HepG2 (cell line): ENCODE data around the gene POLE3. TPM values are rescaled to one million over a fixed set of nuclear protein-coding genes. Genes with fewer than 3 reads are reported as not detected.

Experiments
- ARNT2 ChIP-seq: sonication (generic); formaldehyde crosslinking; IDR thresholded peaks from 2 replicates; pipeline ENCODE4 v1.8.0; 2022; ENCODE audit warnings: mild to moderate bottlenecking, low read depth, missing genetic modification reagents, moderate library complexity
- ATF1 ChIP-seq: IDR thresholded peaks from 2 replicates; pipeline ENCODE4 v1.6.1; 2016; ENCODE audit warnings: mild to moderate bottlenecking, control low read depth
- CBX5 ChIP-seq: sonication (generic); formaldehyde crosslinking; IDR thresholded peaks from 2 replicates; pipeline ENCODE4 v1.4.0; 2020; ENCODE audit warnings: missing genetic modification reagents, borderline replicate concordance
- FOXK2 ChIP-seq: fragments of 450-650 bp; IDR thresholded peaks from 2 replicates; pipeline ENCODE4 v1.6.1; 2016
- KDM4B ChIP-seq: sonication (generic); formaldehyde crosslinking; IDR thresholded peaks from 2 replicates; pipeline ENCODE4 v1.4.0; 2020; ENCODE audit warnings: missing genetic modification reagents
- KDM5A ChIP-seq: fragments of 200-600 bp; sonication (generic); IDR thresholded peaks from 2 replicates; pipeline ENCODE4 v1.7.0; 2018; ENCODE audit warnings: antibody characterized with exemption, mild to moderate bottlenecking, low read length, borderline replicate concordance
- MED8 ChIP-seq: sonication (generic); formaldehyde crosslinking; IDR thresholded peaks from 2 replicates; pipeline ENCODE4 v1.8.1; 2023; ENCODE audit warnings: mild to moderate bottlenecking, missing genetic modification reagents; ENCODE audit not compliant: insufficient replicate concordance
- MYNN ChIP-seq: sonication (generic); formaldehyde crosslinking; IDR thresholded peaks from 2 replicates; pipeline ENCODE4 v1.4.0; 2020; ENCODE audit warnings: mild to moderate bottlenecking, low read depth, missing genetic modification reagents
- POGZ ChIP-seq: sonication (generic); formaldehyde crosslinking; IDR thresholded peaks from 2 replicates; pipeline ENCODE4 v1.4.0; 2020; ENCODE audit warnings: mild to moderate bottlenecking, missing genetic modification reagents
- RARG ChIP-seq: sonication (generic); formaldehyde crosslinking; IDR thresholded peaks from 2 replicates; pipeline ENCODE4 v1.4.0; 2020; ENCODE audit warnings: low read depth, mild to moderate bottlenecking, missing genetic modification reagents
- SAP130 ChIP-seq: IDR thresholded peaks from 2 replicates; pipeline ENCODE4 v1.6.1; 2016; ENCODE audit warnings: low read depth
- SNAI1 ChIP-seq: sonication (generic); formaldehyde crosslinking; IDR thresholded peaks from 2 replicates; pipeline ENCODE4 v1.5.0; 2020; ENCODE audit warnings: mild to moderate bottlenecking, missing genetic modification reagents, borderline replicate concordance
- TARDBP ChIP-seq: sonication (generic); formaldehyde crosslinking; IDR thresholded peaks from 2 replicates; pipeline ENCODE4 v1.8.0; 2022; ENCODE audit warnings: mild to moderate bottlenecking, missing genetic modification reagents
- TCF7 ChIP-seq: sonication (generic); IDR thresholded peaks from 2 replicates; pipeline ENCODE4 v1.6.1; 2016; ENCODE audit warnings: antibody characterized with exemption, low read depth
- YY1 ChIP-seq: IDR thresholded peaks from 2 replicates; pipeline ENCODE4 v1.6.1; 2011; ENCODE audit warnings: low read length, low read depth, moderate library complexity, mild to moderate bottlenecking; ENCODE audit not compliant: insufficient read depth, insufficient replicate concordance
- ZBTB20 ChIP-seq: sonication (generic); formaldehyde crosslinking; IDR thresholded peaks from 2 replicates; pipeline ENCODE4 v1.8.1; 2023; ENCODE audit warnings: missing genetic modification reagents, low read depth, mild to moderate bottlenecking, borderline replicate concordance
- ZFAT ChIP-seq: sonication (generic); formaldehyde crosslinking; conservative IDR thresholded peaks from 2 replicates; pipeline ENCODE4 v1.8.1; 2023; ENCODE audit warnings: missing genetic modification reagents, inconsistent platforms
- ZFY ChIP-seq: sonication (generic); formaldehyde crosslinking; IDR thresholded peaks from 2 replicates; pipeline ENCODE4 v1.4.0; 2020; ENCODE audit warnings: missing genetic modification reagents
- ZNF101 ChIP-seq: sonication (generic); formaldehyde crosslinking; IDR thresholded peaks from 2 replicates; pipeline ENCODE4 v1.4.0; 2020; ENCODE audit warnings: mild to moderate bottlenecking, low read depth, missing genetic modification reagents, borderline replicate concordance
- ZNF20 ChIP-seq: sonication (generic); formaldehyde crosslinking; IDR thresholded peaks from 2 replicates; pipeline ENCODE4 v1.4.0; 2020; ENCODE audit warnings: mild to moderate bottlenecking, moderate library complexity, missing genetic modification reagents
- ZNF253 ChIP-seq: sonication (generic); formaldehyde crosslinking; IDR thresholded peaks from 2 replicates; pipeline ENCODE4 v1.8.0; 2022; ENCODE audit warnings: mild to moderate bottlenecking, missing genetic modification reagents, borderline replicate concordance
- ZNF329 ChIP-seq: sonication (generic); formaldehyde crosslinking; IDR thresholded peaks from 2 replicates; pipeline ENCODE4 v1.9.0; 2021; ENCODE audit warnings: low read depth, mild to moderate bottlenecking, missing genetic modification reagents
- ZNF607 ChIP-seq: sonication (generic); formaldehyde crosslinking; IDR thresholded peaks from 2 replicates; pipeline ENCODE4 v1.5.1; 2020; ENCODE audit warnings: missing genetic modification reagents, mild to moderate bottlenecking, borderline replicate concordance
- ZNF747 ChIP-seq: sonication (generic); formaldehyde crosslinking; IDR thresholded peaks from 2 replicates; pipeline ENCODE4 v1.8.1; 2023; ENCODE audit warnings: missing genetic modification reagents, mild to moderate bottlenecking, borderline replicate concordance
- polyA plus RNA-seq, 8 experiments: library from polyadenylated mRNA; depleted of rRNA in 3 of 8; stranded (reverse) in 7 of 8; unstranded in 1 of 8; fragments of >200 nt; fragmentation: Illumina TruSeq in 4 of 8; extraction: Trizol in 4 of 8; gene quantifications; 2 replicates each; pipeline versions ENCODE4 v1.2.1 to v1.2.3, GENCODE V29; 2011 to 2016; ENCODE audit warnings: low read depth in 4 of 8, missing spikeins in 1 of 8, mixed read lengths in 1 of 8; ENCODE audit not compliant: insufficient read depth in 1 of 8
- total RNA-seq, 5 experiments: library from RNA; depleted of rRNA; stranded (reverse); fragments of >200 nt; fragmentation: Illumina TruSeq; extraction: Trizol; gene quantifications; 2 replicates each; pipeline ENCODE4 v1.2.3, GENCODE V29; 2016; ENCODE audit warnings: low read depth in 1 of 5
- TF ChIP-seq, protein P1 (sequence below): sonication (generic); formaldehyde crosslinking; IDR thresholded peaks from 2 replicates; pipeline ENCODE4 v1.5.0; 2020; ENCODE audit warnings: mild to moderate bottlenecking, missing genetic modification reagents
- TF ChIP-seq, protein P2 (sequence below): sonication (generic); formaldehyde crosslinking; IDR thresholded peaks from 2 replicates; pipeline ENCODE4 v1.8.0; 2022; ENCODE audit warnings: missing genetic modification reagents, mild to moderate bottlenecking, moderate library complexity, borderline replicate concordance
- TF ChIP-seq, protein P3 (sequence below): sonication (generic); formaldehyde crosslinking; IDR thresholded peaks from 2 replicates; pipeline ENCODE4 v1.8.1; 2023; ENCODE audit warnings: mild to moderate bottlenecking, missing genetic modification reagents

POLE3 gene
- total and polyA plus RNA-seq, 2 of the 13 experiments (the other 11 are each of a cell fraction or from before 2014, with no cell fraction given): 36.0 to 77.2 TPM

DNA sequence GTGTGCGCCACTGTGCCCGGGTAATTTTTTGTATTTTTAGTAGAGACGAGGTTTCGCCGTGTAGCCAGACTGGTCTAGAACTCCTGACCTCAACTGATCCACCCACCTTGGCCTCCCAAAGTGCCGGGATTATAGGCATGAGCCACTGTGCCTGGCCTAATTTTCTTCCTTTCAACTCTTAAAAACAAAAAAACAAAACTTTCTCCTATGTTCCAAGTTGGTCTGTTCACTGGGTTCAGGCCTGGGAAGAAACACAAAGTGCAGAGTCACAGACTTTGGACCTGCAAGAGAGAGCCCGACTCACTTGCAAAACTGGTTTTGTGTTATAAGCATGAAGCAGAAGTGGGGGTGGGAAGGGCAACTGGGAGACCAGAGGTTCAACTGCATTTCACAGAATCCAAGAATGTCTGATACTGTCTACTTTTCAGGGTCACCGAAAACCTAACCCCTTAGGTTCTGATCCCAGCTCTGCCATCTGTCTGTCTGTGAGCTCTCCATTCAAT lies 28.5 kb downstream of the POLE3 start (continued):
- TF ChIP-seq, protein P1, sequence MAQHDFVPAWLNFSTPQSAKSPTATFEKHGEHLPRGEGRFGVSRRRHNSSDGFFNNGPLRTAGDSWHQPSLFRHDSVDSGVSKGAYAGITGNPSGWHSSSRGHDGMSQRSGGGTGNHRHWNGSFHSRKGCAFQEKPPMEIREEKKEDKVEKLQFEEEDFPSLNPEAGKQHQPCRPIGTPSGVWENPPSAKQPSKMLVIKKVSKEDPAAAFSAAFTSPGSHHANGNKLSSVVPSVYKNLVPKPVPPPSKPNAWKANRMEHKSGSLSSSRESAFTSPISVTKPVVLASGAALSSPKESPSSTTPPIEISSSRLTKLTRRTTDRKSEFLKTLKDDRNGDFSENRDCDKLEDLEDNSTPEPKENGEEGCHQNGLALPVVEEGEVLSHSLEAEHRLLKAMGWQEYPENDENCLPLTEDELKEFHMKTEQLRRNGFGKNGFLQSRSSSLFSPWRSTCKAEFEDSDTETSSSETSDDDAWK (CRISPR knock-in tag): no peak
- TF ChIP-seq TCF7: peak; percentile 45
- TF ChIP-seq SAP130 (CRISPR knock-in tag): peak; percentile 66
- no peak for TF ChIP-seq MYNN (CRISPR knock-in tag)
- TF ChIP-seq ZFY (CRISPR knock-in tag): no peak
- TF ChIP-seq, protein P2, sequence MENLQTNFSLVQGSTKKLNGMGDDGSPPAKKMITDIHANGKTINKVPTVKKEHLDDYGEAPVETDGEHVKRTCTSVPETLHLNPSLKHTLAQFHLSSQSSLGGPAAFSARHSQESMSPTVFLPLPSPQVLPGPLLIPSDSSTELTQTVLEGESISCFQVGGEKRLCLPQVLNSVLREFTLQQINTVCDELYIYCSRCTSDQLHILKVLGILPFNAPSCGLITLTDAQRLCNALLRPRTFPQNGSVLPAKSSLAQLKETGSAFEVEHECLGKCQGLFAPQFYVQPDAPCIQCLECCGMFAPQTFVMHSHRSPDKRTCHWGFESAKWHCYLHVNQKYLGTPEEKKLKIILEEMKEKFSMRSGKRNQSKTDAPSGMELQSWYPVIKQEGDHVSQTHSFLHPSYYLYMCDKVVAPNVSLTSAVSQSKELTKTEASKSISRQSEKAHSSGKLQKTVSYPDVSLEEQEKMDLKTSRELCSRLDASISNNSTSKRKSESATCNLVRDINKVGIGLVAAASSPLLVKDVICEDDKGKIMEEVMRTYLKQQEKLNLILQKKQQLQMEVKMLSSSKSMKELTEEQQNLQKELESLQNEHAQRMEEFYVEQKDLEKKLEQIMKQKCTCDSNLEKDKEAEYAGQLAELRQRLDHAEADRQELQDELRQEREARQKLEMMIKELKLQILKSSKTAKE (CRISPR knock-in tag): no peak
- no peak for TF ChIP-seq CBX5 (CRISPR knock-in tag)
- no peak for TF ChIP-seq ZNF20
- TF ChIP-seq YY1: no peak
- TF ChIP-seq, protein P3, sequence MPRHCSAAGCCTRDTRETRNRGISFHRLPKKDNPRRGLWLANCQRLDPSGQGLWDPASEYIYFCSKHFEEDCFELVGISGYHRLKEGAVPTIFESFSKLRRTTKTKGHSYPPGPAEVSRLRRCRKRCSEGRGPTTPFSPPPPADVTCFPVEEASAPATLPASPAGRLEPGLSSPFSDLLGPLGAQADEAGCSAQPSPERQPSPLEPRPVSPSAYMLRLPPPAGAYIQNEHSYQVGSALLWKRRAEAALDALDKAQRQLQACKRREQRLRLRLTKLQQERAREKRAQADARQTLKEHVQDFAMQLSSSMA (CRISPR knock-in tag): no peak
- TF ChIP-seq ZNF747: no peak
- TF ChIP-seq KDM5A: no peak
- TF ChIP-seq RARG (CRISPR knock-in tag): no peak
- peak; percentile 67; the same call in 1 of the 2 replicates for TF ChIP-seq TARDBP (CRISPR knock-in tag)
- TF ChIP-seq ZNF253 (CRISPR knock-in tag): no peak
- no peak for TF ChIP-seq POGZ (CRISPR knock-in tag)
- TF ChIP-seq ATF1 (CRISPR knock-in tag): 0 out of 2 replicates have a peak, but pooled peaks have one; percentile 39
- TF ChIP-seq SNAI1: no peak
- no peak for TF ChIP-seq ZNF101 (CRISPR knock-in tag)
- TF ChIP-seq ARNT2 (CRISPR knock-in tag): no peak
- TF ChIP-seq MED8 (CRISPR knock-in tag): no peak
- TF ChIP-seq FOXK2: no peak
- no peak for TF ChIP-seq ZNF329 (CRISPR knock-in tag)
- TF ChIP-seq ZFAT: no peak
- 0 out of 2 replicates have a peak, but pooled peaks have one; percentile 14 for TF ChIP-seq ZBTB20
- TF ChIP-seq ZNF607 (CRISPR knock-in tag): no peak
- 0 out of 2 replicates have a peak, but pooled peaks have one; percentile 21 for TF ChIP-seq KDM4B (CRISPR knock-in tag)
